Loucy (cell line): ENCODE measurements around the gene MYL12A.

ENCODE experiments used
- H2AFZ ChIP-seq: fragments of 200-600 bp; sonication (generic); 2 replicates; pipeline ENCODE4 v1.6.0; 2016; ENCODE audit warnings: antibody characterized with exemption, mild to moderate bottlenecking, low read length, moderate library complexity
- H3F3A ChIP-seq: fragments of 200-600 bp; 2 replicates; pipeline ENCODE4 v1.6.0; 2016; ENCODE audit warnings: antibody characterized with exemption, low read depth, mild to moderate bottlenecking
- H3K27me3 ChIP-seq: fragments of 200-600 bp; sonication (generic); 2 replicates; pipeline ENCODE4 v1.6.1; 2014; ENCODE audit warnings: low read length, mild to moderate bottlenecking; ENCODE audit not compliant: insufficient read depth, poor library complexity, severe bottlenecking
- H3K36me3 ChIP-seq: fragments of 200-600 bp; sonication (generic); 2 replicates; pipeline ENCODE4 v1.6.1; 2016; ENCODE audit warnings: low read length; ENCODE audit not compliant: insufficient read depth
- H3K4me1 ChIP-seq: fragments of 200-600 bp; sonication (generic); 2 replicates; pipeline ENCODE4 v1.5.1; 2014; ENCODE audit warnings: low read length, mild to moderate bottlenecking; ENCODE audit not compliant: insufficient read depth, poor library complexity, severe bottlenecking
- H3K4me2 ChIP-seq: fragments of 200-600 bp; sonication (generic); 2 replicates; pipeline ENCODE4 v1.6.0; 2014; ENCODE audit warnings: antibody characterized with exemption, low read length, low read depth, mild to moderate bottlenecking; ENCODE audit not compliant: poor library complexity, severe bottlenecking
- H3K4me3 ChIP-seq: fragments of 200-600 bp; sonication (generic); 2 replicates; pipeline ENCODE4 v1.5.1; 2014; ENCODE audit warnings: low read length, mild to moderate bottlenecking, mixed read lengths; ENCODE audit not compliant: poor library complexity, severe bottlenecking
- H3K79me2 ChIP-seq: fragments of 200-600 bp; sonication (generic); 2 replicates; pipeline ENCODE4 v1.6.1; 2014; ENCODE audit warnings: low read length; ENCODE audit not compliant: insufficient read depth
- H3K9ac ChIP-seq: fragments of 200-600 bp; sonication (generic); 2 replicates; pipeline ENCODE4 v1.6.0; 2014; ENCODE audit warnings: mild to moderate bottlenecking, low read depth, low read length, moderate library complexity; ENCODE audit not compliant: poor library complexity, severe bottlenecking
- H3K9me2 ChIP-seq: fragments of 200-600 bp; sonication (generic); replicated peaks from 2 replicates; pipeline ENCODE4 v1.6.1; 2016; ENCODE audit warnings: low read depth, low read length, mixed read lengths
- H3K9me3 ChIP-seq: fragments of 200-600 bp; sonication (generic); 2 replicates; pipeline ENCODE4 v1.6.1; 2014; ENCODE audit warnings: mild to moderate bottlenecking, antibody characterized with exemption, low read length, low read depth; ENCODE audit not compliant: insufficient read depth
- H4K20me1 ChIP-seq: fragments of 200-600 bp; sonication (generic); 2 replicates; pipeline ENCODE4 v1.6.0; 2014; ENCODE audit warnings: antibody characterized with exemption, low read length, mild to moderate bottlenecking; ENCODE audit not compliant: insufficient read depth, poor library complexity, severe bottlenecking
- CTCF ChIP-seq: fragments of 200-600 bp; sonication (generic); conservative IDR thresholded peaks from 2 replicates; pipeline ENCODE4 v1.5.1; 2014; ENCODE audit warnings: mild to moderate bottlenecking, antibody characterized with exemption, low read length
- EZH2phosphoT487 ChIP-seq: fragments of 200-600 bp; IDR thresholded peaks from 2 replicates; pipeline ENCODE4 v1.6.1; 2018; ENCODE audit warnings: antibody characterized with exemption, mild to moderate bottlenecking, moderate library complexity, borderline replicate concordance

MYL12A gene

DNA sequence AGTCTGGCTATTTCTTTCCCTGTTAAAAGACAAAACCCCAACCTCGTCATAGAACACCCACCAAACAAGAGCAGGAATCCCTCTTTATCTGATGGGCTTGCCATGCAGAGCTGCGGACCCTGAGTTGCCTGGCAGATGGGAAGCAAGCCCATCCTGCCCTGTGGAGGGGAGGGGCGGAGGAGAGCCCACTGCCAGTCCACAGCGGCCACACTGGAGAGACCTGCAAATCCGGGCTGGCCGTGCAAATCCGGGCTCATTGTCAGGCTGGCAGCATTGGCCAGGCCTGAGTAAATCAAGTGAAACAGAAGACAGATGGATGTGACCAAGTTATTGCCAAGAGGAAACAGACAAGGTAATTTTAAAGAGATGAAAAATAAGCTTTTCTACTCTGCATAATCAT lies 36.3 kb downstream of the MYL12A start:
- Histone ChIP-seq H2AFZ (no peak overlapping the region), H3K9ac (no peak overlapping the region), H3K36me3 (peaks cover 8% of the 10 kb centered on the region; the same call in 1 of the 2 replicates), H3K4me3 (no peak overlapping the region), H3K9me2 (no peaks in the 10 kb centered on the region), H3K9me3 (no peaks in the 10 kb centered on the region), H3K79me2 (no peaks in the 10 kb centered on the region), H3K27me3 (no peaks in the 10 kb centered on the region), H3K4me1 (no peaks in the 10 kb centered on the region), H3F3A (no peaks in the 10 kb centered on the region), H4K20me1 (no peaks in the 10 kb centered on the region), H3K4me2 (no peak overlapping the region)
- no peak for TF ChIP-seq CTCF
- TF ChIP-seq EZH2phosphoT487, result no peak

DNA sequence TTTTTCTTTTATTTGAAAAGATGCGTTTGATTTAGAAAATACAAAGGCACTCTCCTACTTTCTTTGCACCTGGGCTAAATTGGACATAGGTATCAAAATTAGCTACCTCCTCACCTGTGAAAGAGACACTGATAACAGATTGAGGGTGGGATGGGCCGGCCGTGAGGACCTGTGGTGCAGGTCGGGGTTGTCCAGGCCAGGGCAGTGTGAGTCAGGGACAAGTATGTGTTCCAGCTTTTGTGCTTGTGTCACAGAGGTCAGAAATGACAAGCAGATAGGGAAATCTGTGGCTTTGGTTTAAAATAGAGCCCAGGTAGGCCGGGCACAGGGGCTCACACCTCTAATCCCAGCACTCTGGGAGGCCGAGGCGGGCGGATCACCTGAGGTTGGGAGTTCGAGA lies 36.9 kb downstream of the MYL12A start:
- Histone ChIP-seq H4K20me1 (no peaks in the 10 kb centered on the region), H3K79me2 (no peaks in the 10 kb centered on the region), H3K4me2 (no peak overlapping the region), H3K9ac (no peak overlapping the region), H3K36me3 (peaks cover 2% of the 10 kb centered on the region; the same call in 1 of the 2 replicates), H3K4me3 (no peak overlapping the region), H2AFZ (no peak overlapping the region), H3K4me1 (no peaks in the 10 kb centered on the region), H3K27me3 (no peaks in the 10 kb centered on the region), H3K9me3 (no peaks in the 10 kb centered on the region), H3K9me2 (no peaks in the 10 kb centered on the region), H3F3A (no peaks in the 10 kb centered on the region)
- no peak for TF ChIP-seq EZH2phosphoT487
- TF ChIP-seq CTCF, result no peak

- H3F3A ChIP-seq, result no peaks in the 10 kb centered on the region
- no peak overlapping the region for H3K9ac ChIP-seq
- no peak overlapping the region for H2AFZ ChIP-seq
- no peak overlapping the region for H3K4me2 ChIP-seq
- H3K79me2 ChIP-seq, result no peaks in the 10 kb centered on the region
- no peaks in the 10 kb centered on the region for H3K36me3 ChIP-seq
- H3K4me3 ChIP-seq, result no peak overlapping the region
- H4K20me1 ChIP-seq, result no peaks in the 10 kb centered on the region
- TF ChIP-seq CTCF (no peak), EZH2phosphoT487 (no peak)
- H3K9me3 ChIP-seq, result no peaks in the 10 kb centered on the region
- no peaks in the 10 kb centered on the region for H3K27me3 ChIP-seq
- H3K4me1 ChIP-seq, result no peaks in the 10 kb centered on the region
- H3K9me2 ChIP-seq, result no peaks in the 10 kb centered on the region
These were observed 38.6 kb downstream of the MYL12A start for GRCh38 chr18:3286159-3286558.
